ENCODE measurements around the gene ZSCAN30. TPM values are rescaled to one million over a fixed set of nuclear protein-coding genes. Genes with fewer than 3 reads are reported as not detected.
A peak's percentile ranks its signal among the peaks of the same experiment; 100 is the strongest.

Gene ZSCAN30
- total and polyA plus RNA-seq, 2 of the 13 experiments (the other 11 are each of a cell fraction or from before 2014, with no cell fraction given): 7.4 to 7.7 TPM

DNA sequence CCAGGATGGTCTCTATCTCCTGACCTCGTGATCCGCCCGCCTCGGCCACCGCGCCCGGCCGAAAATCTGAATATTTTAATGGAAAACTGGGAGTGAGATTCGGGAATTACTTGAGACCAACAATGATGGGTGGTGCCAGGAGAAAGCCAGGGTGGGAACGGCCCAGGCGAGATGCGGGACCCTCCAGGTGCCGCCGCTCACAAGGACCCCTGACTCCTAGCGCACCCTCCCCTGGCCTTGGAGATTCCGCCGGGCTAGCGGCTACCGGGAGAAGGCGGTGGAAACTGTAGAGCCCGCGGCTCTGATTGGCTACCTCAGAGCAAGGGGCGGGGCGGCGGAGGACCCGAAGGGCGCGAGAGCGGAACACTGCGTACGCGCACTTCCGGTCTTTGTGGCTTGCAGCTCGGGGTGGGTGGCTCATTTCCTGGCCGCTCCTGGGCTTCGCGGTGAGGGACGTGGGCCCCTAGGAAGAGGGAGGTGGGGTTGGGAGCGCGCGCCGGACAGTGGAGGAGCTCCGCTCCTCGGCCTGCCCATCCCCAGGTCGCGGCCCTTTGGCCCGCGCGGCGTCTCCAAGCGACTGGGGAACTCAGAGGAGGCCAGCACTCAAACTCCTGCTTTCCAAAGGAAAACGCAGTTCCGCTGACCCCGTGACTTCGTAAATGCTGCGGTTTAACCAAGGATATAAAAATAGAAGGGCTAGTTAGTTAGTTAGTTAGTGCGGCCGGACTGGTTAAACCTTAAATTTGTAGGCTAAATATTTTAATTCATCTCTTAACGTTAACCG lies 49.2 kb downstream of the ZSCAN30 start, which contains the start of gene ZNF397 (continued):
- TF ChIP-seq ATAD3A (CRISPR knock-in tag; IDR thresholded peaks at IDR 0.05) (no peak), LCORL (IDR thresholded peaks at IDR 0.05) (no peak), LCORL (CRISPR knock-in tag; IDR thresholded peaks at IDR 0.05) (peak; percentile 51; the same call in 1 of the 2 replicates), ZNF790 (CRISPR knock-in tag; IDR thresholded peaks at IDR 0.05; ENCODE audit: borderline replicate concordance) (0 out of 2 replicates have a peak, but pooled peaks have one; percentile 32), AHR (CRISPR knock-in tag; IDR thresholded peaks at IDR 0.05) (no peak), TRIM22 (IDR thresholded peaks at IDR 0.05) (no peak), ZNF615 (CRISPR knock-in tag; IDR thresholded peaks at IDR 0.05; ENCODE audit: borderline replicate concordance) (peak; percentile 70; the same call in 1 of the 2 replicates), ZNF879 (CRISPR knock-in tag; IDR thresholded peaks at IDR 0.05) (0 out of 2 replicates have a peak, but pooled peaks have one; percentile 23), NR3C1 (CRISPR knock-in tag; IDR thresholded peaks at IDR 0.05) (no peak), ZKSCAN1 (IDR thresholded peaks at IDR 0.05; ENCODE audit: low read length) (no peak), PHF8 (CRISPR knock-in tag; IDR thresholded peaks at IDR 0.05) (peak; percentile 88), SYNCRIP (IDR thresholded peaks at IDR 0.05; ENCODE audit: insufficient read depth, low read depth, low read length) (no peak), ATF4 (CRISPR knock-in tag; IDR thresholded peaks at IDR 0.05) (no peak)
- TF ChIP-seq, protein P1, sequence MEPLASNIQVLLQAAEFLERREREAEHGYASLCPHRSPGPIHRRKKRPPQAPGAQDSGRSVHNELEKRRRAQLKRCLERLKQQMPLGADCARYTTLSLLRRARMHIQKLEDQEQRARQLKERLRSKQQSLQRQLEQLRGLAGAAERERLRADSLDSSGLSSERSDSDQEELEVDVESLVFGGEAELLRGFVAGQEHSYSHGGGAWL (CRISPR knock-in tag; IDR thresholded peaks at IDR 0.05): no peak; the same call in 1 of the 2 replicates
- TF ChIP-seq, protein P2, sequence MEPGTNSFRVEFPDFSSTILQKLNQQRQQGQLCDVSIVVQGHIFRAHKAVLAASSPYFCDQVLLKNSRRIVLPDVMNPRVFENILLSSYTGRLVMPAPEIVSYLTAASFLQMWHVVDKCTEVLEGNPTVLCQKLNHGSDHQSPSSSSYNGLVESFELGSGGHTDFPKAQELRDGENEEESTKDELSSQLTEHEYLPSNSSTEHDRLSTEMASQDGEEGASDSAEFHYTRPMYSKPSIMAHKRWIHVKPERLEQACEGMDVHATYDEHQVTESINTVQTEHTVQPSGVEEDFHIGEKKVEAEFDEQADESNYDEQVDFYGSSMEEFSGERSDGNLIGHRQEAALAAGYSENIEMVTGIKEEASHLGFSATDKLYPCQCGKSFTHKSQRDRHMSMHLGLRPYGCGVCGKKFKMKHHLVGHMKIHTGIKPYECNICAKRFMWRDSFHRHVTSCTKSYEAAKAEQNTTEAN (CRISPR knock-in tag; conservative IDR thresholded peaks at IDR 0.05): no peak; the same call in 1 of the 2 replicates
- TF ChIP-seq, protein P3, sequence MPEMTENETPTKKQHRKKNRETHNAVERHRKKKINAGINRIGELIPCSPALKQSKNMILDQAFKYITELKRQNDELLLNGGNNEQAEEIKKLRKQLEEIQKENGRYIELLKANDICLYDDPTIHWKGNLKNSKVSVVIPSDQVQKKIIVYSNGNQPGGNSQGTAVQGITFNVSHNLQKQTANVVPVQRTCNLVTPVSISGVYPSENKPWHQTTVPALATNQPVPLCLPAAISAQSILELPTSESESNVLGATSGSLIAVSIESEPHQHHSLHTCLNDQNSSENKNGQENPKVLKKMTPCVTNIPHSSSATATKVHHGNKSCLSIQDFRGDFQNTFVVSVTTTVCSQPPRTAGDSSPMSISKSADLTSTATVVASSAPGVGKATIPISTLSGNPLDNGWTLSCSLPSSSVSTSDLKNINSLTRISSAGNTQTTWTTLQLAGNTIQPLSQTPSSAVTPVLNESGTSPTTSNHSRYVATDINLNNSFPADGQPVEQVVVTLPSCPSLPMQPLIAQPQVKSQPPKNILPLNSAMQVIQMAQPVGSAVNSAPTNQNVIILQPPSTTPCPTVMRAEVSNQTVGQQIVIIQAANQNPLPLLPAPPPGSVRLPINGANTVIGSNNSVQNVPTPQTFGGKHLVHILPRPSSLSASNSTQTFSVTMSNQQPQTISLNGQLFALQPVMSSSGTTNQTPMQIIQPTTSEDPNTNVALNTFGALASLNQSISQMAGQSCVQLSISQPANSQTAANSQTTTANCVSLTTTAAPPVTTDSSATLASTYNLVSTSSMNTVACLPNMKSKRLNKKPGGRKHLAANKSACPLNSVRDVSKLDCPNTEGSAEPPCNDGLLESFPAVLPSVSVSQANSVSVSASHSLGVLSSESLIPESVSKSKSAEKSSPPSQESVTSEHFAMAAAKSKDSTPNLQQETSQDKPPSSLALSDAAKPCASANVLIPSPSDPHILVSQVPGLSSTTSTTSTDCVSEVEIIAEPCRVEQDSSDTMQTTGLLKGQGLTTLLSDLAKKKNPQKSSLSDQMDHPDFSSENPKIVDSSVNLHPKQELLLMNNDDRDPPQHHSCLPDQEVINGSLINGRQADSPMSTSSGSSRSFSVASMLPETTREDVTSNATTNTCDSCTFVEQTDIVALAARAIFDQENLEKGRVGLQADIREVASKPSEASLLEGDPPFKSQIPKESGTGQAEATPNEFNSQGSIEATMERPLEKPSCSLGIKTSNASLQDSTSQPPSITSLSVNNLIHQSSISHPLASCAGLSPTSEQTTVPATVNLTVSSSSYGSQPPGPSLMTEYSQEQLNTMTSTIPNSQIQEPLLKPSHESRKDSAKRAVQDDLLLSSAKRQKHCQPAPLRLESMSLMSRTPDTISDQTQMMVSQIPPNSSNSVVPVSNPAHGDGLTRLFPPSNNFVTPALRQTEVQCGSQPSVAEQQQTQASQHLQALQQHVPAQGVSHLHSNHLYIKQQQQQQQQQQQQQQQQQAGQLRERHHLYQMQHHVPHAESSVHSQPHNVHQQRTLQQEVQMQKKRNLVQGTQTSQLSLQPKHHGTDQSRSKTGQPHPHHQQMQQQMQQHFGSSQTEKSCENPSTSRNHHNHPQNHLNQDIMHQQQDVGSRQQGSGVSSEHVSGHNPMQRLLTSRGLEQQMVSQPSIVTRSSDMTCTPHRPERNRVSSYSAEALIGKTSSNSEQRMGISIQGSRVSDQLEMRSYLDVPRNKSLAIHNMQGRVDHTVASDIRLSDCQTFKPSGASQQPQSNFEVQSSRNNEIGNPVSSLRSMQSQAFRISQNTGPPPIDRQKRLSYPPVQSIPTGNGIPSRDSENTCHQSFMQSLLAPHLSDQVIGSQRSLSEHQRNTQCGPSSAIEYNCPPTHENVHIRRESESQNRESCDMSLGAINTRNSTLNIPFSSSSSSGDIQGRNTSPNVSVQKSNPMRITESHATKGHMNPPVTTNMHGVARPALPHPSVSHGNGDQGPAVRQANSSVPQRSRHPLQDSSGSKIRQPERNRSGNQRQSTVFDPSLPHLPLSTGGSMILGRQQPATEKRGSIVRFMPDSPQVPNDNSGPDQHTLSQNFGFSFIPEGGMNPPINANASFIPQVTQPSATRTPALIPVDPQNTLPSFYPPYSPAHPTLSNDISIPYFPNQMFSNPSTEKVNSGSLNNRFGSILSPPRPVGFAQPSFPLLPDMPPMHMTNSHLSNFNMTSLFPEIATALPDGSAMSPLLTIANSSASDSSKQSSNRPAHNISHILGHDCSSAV (CRISPR knock-in tag; IDR thresholded peaks at IDR 0.05; ENCODE audit: borderline replicate concordance): no peak

Measured in HepG2 (cell line).